ENCODE results near the gene PGBD1. TPM values are rescaled to one million over a fixed set of nuclear protein-coding genes. Genes with fewer than 3 reads are reported as not detected.
A peak's percentile ranks its signal among the peaks of the same experiment; 100 is the strongest.

Gene PGBD1
- total and polyA plus RNA-seq, 2 of the 13 experiments (the other 11 are each of a cell fraction or from before 2014, with no cell fraction given): 3.6 to 6.9 TPM

DNA sequence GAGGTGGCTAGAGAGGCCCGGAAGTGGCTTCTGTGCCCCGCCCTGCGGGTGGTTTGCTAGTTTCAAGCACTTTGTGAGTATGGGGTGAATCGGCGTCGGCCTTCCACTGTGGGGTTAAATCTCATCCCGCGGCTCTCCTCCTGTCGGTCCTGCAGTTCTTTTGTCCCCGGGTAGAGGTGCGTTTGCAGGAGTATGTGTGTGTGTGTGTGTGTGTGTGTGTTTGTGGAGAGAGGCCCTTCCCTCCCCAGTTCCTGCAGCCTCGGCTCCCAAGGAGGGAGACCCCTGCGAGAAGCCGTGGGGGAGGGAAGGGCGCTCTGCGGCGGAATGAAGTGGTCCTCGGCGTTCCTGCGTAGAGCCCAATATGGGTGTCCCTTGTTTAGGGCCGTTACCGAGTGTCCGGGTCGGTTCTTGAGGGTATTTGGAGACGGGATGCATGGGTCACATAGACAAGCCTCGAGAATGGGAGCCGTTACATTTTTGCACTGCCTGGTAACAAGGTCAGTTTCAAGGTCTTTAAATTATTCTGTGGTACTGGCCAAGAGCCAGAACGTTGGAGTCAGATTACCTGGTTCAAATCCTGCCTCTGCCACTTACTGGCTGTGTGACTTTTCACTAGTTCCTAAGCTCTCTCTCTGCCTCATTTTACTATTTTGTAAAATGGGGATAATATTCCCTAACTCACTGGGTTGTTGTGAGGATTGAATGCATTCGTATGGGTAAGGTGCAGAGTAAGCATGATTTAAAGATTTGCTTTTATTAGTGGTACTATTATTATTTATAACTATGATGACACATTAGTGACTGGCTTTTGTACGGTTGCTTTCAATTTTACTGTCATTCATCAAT lies 68.7 kb downstream of the PGBD1 start, which contains the start of gene ZKSCAN3 (continued):
- TF ChIP-seq, protein P1, sequence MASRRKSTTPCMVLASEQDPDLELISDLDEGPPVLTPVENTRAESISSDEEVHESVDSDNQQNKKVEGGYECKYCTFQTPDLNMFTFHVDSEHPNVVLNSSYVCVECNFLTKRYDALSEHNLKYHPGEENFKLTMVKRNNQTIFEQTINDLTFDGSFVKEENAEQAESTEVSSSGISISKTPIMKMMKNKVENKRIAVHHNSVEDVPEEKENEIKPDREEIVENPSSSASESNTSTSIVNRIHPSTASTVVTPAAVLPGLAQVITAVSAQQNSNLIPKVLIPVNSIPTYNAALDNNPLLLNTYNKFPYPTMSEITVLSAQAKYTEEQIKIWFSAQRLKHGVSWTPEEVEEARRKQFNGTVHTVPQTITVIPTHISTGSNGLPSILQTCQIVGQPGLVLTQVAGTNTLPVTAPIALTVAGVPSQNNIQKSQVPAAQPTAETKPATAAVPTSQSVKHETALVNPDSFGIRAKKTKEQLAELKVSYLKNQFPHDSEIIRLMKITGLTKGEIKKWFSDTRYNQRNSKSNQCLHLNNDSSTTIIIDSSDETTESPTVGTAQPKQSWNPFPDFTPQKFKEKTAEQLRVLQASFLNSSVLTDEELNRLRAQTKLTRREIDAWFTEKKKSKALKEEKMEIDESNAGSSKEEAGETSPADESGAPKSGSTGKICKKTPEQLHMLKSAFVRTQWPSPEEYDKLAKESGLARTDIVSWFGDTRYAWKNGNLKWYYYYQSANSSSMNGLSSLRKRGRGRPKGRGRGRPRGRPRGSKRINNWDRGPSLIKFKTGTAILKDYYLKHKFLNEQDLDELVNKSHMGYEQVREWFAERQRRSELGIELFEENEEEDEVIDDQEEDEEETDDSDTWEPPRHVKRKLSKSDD (CRISPR knock-in tag; IDR thresholded peaks at IDR 0.05; ENCODE audit: low read depth): peak; percentile 86; the same call in 1 of the 2 replicates
- TF ChIP-seq ZNF282 (IDR thresholded peaks at IDR 0.05; ENCODE audit: partially characterized antibody) (no peak), MATR3 (CRISPR knock-in tag; IDR thresholded peaks at IDR 0.05) (no peak), YEATS4 (CRISPR knock-in tag; IDR thresholded peaks at IDR 0.05; ENCODE audit: borderline replicate concordance) (peak; percentile 81), ZNF747 (CRISPR knock-in tag; IDR thresholded peaks at IDR 0.05; ENCODE audit: borderline replicate concordance) (no peak), ZNF34 (CRISPR knock-in tag; IDR thresholded peaks at IDR 0.05; ENCODE audit: borderline replicate concordance) (peak; percentile 88; the same call in 1 of the 2 replicates), ZNF367 (CRISPR knock-in tag; IDR thresholded peaks at IDR 0.05; ENCODE audit: borderline replicate concordance) (no peak), MEIS1 (CRISPR knock-in tag; IDR thresholded peaks at IDR 0.05; ENCODE audit: borderline replicate concordance) (peak; percentile 81), SAFB2 (CRISPR knock-in tag; IDR thresholded peaks at IDR 0.05; ENCODE audit: borderline replicate concordance, low read depth) (peak; percentile 78), MIER3 (CRISPR knock-in tag; IDR thresholded peaks at IDR 0.05; ENCODE audit: borderline replicate concordance) (no peak), CEBPB (IDR thresholded peaks at IDR 0.05; ENCODE audit: borderline replicate concordance, low read depth, low read length) (no peak), ZNF230 (CRISPR knock-in tag; IDR thresholded peaks at IDR 0.05) (peak; percentile 47; the same call in 1 of the 2 replicates), ZNF264 (CRISPR knock-in tag; IDR thresholded peaks at IDR 0.05) (peak; percentile 62), HNRNPK (IDR thresholded peaks at IDR 0.05; ENCODE audit: low read depth, low read length, poor library complexity, severe bottlenecking) (no peak), TCF7L2 (IDR thresholded peaks at IDR 0.05; ENCODE audit: low read depth, low read length) (no peak), HMGA1 (CRISPR knock-in tag; conservative IDR thresholded peaks at IDR 0.05) (no peak), ZNF556 (CRISPR knock-in tag; IDR thresholded peaks at IDR 0.05; ENCODE audit: borderline replicate concordance) (peak; percentile 84; the same call in 1 of the 2 replicates)
- TF ChIP-seq, protein P2, sequence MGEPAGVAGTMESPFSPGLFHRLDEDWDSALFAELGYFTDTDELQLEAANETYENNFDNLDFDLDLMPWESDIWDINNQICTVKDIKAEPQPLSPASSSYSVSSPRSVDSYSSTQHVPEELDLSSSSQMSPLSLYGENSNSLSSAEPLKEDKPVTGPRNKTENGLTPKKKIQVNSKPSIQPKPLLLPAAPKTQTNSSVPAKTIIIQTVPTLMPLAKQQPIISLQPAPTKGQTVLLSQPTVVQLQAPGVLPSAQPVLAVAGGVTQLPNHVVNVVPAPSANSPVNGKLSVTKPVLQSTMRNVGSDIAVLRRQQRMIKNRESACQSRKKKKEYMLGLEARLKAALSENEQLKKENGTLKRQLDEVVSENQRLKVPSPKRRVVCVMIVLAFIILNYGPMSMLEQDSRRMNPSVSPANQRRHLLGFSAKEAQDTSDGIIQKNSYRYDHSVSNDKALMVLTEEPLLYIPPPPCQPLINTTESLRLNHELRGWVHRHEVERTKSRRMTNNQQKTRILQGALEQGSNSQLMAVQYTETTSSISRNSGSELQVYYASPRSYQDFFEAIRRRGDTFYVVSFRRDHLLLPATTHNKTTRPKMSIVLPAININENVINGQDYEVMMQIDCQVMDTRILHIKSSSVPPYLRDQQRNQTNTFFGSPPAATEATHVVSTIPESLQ (CRISPR knock-in tag; conservative IDR thresholded peaks at IDR 0.05): no peak
- TF ChIP-seq, protein P3, sequence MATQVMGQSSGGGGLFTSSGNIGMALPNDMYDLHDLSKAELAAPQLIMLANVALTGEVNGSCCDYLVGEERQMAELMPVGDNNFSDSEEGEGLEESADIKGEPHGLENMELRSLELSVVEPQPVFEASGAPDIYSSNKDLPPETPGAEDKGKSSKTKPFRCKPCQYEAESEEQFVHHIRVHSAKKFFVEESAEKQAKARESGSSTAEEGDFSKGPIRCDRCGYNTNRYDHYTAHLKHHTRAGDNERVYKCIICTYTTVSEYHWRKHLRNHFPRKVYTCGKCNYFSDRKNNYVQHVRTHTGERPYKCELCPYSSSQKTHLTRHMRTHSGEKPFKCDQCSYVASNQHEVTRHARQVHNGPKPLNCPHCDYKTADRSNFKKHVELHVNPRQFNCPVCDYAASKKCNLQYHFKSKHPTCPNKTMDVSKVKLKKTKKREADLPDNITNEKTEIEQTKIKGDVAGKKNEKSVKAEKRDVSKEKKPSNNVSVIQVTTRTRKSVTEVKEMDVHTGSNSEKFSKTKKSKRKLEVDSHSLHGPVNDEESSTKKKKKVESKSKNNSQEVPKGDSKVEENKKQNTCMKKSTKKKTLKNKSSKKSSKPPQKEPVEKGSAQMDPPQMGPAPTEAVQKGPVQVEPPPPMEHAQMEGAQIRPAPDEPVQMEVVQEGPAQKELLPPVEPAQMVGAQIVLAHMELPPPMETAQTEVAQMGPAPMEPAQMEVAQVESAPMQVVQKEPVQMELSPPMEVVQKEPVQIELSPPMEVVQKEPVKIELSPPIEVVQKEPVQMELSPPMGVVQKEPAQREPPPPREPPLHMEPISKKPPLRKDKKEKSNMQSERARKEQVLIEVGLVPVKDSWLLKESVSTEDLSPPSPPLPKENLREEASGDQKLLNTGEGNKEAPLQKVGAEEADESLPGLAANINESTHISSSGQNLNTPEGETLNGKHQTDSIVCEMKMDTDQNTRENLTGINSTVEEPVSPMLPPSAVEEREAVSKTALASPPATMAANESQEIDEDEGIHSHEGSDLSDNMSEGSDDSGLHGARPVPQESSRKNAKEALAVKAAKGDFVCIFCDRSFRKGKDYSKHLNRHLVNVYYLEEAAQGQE (IDR thresholded peaks at IDR 0.05; ENCODE audit: borderline replicate concordance in 1 of 2, low read depth in 1 of 2, low read length in 2 of 2): no peak; a peak in 1 of 4 replicates
- TF ChIP-seq, protein P4, sequence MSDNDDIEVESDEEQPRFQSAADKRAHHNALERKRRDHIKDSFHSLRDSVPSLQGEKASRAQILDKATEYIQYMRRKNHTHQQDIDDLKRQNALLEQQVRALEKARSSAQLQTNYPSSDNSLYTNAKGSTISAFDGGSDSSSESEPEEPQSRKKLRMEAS (IDR thresholded peaks at IDR 0.05): peak; percentile 68

All from HepG2 (cell line).